ENCODE measurements around the gene SCARB1.

Gene SCARB1

DNA sequence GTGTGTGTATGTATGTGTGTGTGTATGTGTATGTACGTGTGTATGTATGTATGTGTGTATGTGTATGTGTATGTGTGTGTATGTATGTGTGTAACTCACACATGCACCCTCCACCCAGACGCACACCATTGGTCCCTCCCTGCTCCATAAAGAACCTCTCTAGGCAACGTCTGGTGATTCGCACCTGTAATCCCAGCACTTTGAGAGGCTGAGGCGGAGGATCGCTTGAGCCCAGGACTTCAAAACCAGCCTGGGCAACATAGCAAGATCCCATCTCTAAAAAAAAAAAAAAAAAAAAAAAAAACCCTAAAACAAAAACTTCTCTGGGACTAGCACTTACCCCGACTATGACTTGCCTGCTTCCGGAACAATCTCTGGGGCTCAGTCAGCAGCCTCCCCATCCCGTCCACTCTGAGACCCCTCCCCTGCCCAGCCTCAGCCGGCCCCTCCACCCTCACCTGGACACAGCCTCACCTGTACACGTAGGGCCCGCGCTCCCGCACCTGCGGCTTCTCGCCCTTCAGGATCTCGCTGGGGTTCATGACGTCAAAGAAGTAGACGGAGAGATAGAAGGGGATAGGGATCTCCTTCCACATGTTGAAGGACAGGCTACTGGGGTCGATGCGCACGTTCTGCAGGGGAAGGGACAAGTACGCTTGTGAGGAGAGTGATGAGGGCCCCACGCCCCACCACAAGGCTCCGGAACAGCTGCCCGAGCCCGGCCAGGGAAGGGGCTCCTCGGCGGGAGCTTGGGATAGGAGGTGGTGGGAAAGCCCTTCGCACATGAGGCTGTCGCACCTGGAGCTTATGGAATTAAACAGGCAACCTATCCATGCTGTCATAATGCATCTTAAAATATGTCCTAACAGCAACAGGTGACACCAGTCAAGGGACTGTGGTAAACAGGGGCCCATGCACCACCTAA, 46.3 kb downstream of the SCARB1 start:
- no peak for DNase-seq
- H3K27ac Mint-ChIP-seq = no peak overlapping the region
- H3K9me3 Mint-ChIP-seq = no peaks in the 10 kb centered on the region
- no peaks in the 10 kb centered on the region for H3K4me1 Mint-ChIP-seq (ENCODE audit: low read depth)
- no peaks in the 10 kb centered on the region for H3K27me3 Mint-ChIP-seq
- peaks cover 37% of the 10 kb centered on the region for H3K36me3 Mint-ChIP-seq (ENCODE audit: low read depth)
- no peak overlapping the region for H3K4me3 Mint-ChIP-seq

- Mint-ChIP-seq H3K27me3 (no peaks in the 10 kb centered on the region), H3K36me3 (ENCODE audit: low read depth) (peaks cover 40% of the 10 kb centered on the region), H3K4me1 (ENCODE audit: low read depth) (no peaks in the 10 kb centered on the region), H3K27ac (no peak overlapping the region), H3K9me3 (no peaks in the 10 kb centered on the region), H3K4me3 (no peak overlapping the region)
- no peak for DNase-seq
Measured at GRCh38 chr12:124816295-124816854, 47.3 kb downstream of the SCARB1 start.

DNA sequence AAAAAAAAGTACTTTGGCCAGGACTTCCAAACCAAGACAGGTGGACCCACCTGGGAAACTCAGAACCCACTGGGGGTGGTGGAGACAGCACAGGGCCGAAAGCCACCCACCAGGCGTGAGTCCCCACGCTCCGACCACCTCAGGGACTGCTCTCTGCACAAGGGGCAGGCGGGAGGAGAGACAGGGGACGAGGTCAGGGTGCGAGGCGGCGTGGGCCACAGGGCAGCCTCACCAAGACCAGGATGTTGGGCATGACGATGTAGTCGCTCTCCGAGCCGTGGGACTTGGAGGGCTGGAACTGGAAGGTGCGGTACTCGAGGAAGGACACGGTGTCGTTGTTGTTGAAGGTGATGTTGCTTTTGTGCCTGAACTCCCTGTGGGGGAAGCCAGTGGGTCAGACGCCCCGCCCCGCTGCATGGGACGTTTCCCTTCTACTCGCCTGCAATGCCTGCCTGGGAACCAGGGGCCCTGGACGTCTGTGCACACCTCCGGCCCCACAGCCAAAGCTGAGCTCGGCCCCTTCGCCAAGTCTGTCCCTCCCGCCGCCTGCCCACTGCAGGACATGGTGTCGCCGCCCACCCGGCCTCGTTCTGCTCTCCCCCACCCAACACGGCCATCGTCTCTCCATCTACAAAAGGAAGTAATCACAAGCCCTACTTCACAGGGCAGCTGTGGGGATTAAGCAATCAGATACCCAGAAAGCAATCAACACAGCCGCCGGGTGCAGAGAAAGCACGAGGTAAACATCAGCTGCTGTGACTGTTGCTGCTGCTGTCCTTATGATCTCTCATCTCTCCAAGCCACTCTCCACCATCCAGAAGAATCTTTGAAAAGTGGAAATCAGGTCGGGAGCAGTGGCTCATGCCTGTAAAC, 48.7 kb downstream of the SCARB1 start:
- DNase-seq = no peak
- Mint-ChIP-seq H3K4me1 (ENCODE audit: low read depth) (no peaks in the 10 kb centered on the region), H3K36me3 (ENCODE audit: low read depth) (peaks cover 47% of the 10 kb centered on the region), H3K9me3 (no peaks in the 10 kb centered on the region), H3K27ac (no peak overlapping the region), H3K27me3 (no peaks in the 10 kb centered on the region), H3K4me3 (no peak overlapping the region)

GRCh38 chr12:124813782-124814181, 49.9 kb downstream of the SCARB1 start:
- H3K27ac Mint-ChIP-seq = no peak overlapping the region
- H3K4me3 Mint-ChIP-seq = no peak overlapping the region
- peaks cover 47% of the 10 kb centered on the region for H3K36me3 Mint-ChIP-seq (ENCODE audit: low read depth)
- H3K9me3 Mint-ChIP-seq = no peaks in the 10 kb centered on the region
- H3K4me1 Mint-ChIP-seq (ENCODE audit: low read depth) = no peaks in the 10 kb centered on the region
- no peaks in the 10 kb centered on the region for H3K27me3 Mint-ChIP-seq
- DNase-seq = no peak

GRCh38 chr12:124812979-124813378, 50.7 kb downstream of the SCARB1 start:
- Mint-ChIP-seq H3K27me3 (no peaks in the 10 kb centered on the region), H3K4me3 (no peak overlapping the region), H3K9me3 (no peaks in the 10 kb centered on the region), H3K36me3 (ENCODE audit: low read depth) (peaks cover 47% of the 10 kb centered on the region), H3K4me1 (ENCODE audit: low read depth) (no peaks in the 10 kb centered on the region), H3K27ac (no peak overlapping the region)
- DNase-seq = no peak

DNA sequence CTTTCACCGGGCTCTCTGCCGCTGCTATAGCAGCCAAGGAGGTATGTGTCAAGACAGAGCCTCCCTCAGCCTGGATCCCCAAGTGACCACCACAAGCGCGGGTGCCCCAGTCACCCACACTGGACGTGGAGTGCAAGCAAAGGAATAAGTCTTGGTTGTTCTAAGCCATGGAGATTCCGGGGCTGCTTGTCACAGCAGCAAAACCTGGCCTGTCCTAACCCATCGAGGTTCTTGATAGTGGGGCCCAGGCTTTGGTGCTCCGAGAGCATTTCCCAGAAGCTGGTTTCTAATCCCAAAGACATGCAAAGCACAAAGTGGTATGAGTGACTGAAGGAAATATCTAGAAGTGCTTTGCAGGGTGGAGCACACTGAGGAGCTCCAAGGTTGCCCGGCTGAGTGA, 51.3 kb downstream of the SCARB1 start:
- H3K4me1 Mint-ChIP-seq (ENCODE audit: low read depth) = no peaks in the 10 kb centered on the region
- H3K36me3 Mint-ChIP-seq (ENCODE audit: low read depth) = peaks cover 48% of the 10 kb centered on the region
- no peak overlapping the region for H3K4me3 Mint-ChIP-seq
- no peaks in the 10 kb centered on the region for H3K9me3 Mint-ChIP-seq
- no peak for DNase-seq
- no peaks in the 10 kb centered on the region for H3K27me3 Mint-ChIP-seq
- H3K27ac Mint-ChIP-seq = no peak overlapping the region

DNA sequence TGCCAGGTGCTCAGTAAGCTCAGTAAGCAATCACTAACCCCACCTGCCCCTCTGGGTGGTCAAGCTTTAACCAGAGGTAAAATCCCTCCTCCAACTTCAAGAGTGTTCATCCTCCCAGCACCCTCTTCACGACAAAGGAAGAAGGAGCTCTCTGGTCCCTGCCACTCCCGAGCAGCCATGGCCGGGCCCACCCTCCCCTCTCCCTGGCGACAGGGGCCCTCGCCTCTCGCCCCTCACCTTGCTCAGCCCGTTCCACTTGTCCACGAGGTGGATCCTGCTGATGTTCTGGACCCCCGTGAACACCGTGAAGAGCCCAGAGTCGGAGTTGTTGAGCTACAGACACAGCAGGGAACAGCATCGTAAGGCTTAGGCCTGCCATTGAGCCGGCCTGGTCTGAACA, 52.0 kb downstream of the SCARB1 start:
- no peaks in the 10 kb centered on the region for H3K27me3 Mint-ChIP-seq
- DNase-seq = no peak
- peaks cover 51% of the 10 kb centered on the region for H3K36me3 Mint-ChIP-seq (ENCODE audit: low read depth)
- H3K4me1 Mint-ChIP-seq (ENCODE audit: low read depth) = no peaks in the 10 kb centered on the region
- H3K9me3 Mint-ChIP-seq = no peaks in the 10 kb centered on the region
- H3K27ac Mint-ChIP-seq = no peak overlapping the region
- no peak overlapping the region for H3K4me3 Mint-ChIP-seq

DNA sequence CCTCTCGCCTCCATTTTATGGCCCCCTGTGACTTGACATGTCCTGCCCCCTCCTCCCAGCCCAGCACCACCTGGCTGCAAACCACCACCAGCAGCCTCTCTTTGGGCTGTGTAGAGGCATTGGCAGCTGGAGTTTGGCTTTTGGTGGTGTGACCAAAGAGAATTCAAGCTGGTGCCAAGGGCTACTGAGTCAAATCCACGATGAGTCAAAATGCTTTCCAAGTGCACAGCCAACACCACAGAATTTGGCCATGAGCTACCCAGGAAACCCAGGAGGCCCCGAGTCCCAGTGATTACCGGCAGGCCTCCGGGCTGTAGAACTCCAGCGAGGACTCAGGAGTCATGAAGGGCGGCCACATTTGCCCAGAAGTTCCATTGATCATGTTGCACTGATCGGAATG, 53.8 kb downstream of the SCARB1 start:
- H3K27ac Mint-ChIP-seq = no peak overlapping the region
- H3K4me1 Mint-ChIP-seq (ENCODE audit: low read depth) = no peaks in the 10 kb centered on the region
- DNase-seq = no peak
- H3K4me3 Mint-ChIP-seq = no peak overlapping the region
- peaks cover 51% of the 10 kb centered on the region for H3K36me3 Mint-ChIP-seq (ENCODE audit: low read depth)
- no peaks in the 10 kb centered on the region for H3K9me3 Mint-ChIP-seq
- no peaks in the 10 kb centered on the region for H3K27me3 Mint-ChIP-seq

DNA sequence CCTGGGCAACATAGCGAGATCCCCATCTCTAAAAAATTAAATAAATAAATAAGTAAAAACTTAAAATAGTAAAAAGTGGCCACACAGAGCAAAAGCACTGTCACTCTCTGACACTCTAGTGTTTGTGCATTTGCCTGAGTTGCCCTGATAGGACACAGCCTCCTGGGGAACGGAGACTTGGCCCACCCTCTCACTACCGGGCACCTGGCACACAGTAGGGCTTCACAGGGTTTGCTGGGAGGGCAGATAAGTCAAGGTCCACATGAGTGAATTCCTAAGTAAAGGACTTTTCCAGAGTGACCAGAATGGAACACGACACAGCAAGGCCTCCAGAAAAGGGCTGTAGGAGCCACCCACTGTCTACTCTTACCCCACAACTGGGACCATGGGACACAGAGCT, 54.3 kb downstream of the SCARB1 start:
- H3K4me3 Mint-ChIP-seq = no peak overlapping the region
- H3K27ac Mint-ChIP-seq = no peak overlapping the region
- no peaks in the 10 kb centered on the region for H3K9me3 Mint-ChIP-seq
- peaks cover 49% of the 10 kb centered on the region for H3K36me3 Mint-ChIP-seq (ENCODE audit: low read depth)
- no peaks in the 10 kb centered on the region for H3K27me3 Mint-ChIP-seq
- DNase-seq = no peak
- H3K4me1 Mint-ChIP-seq (ENCODE audit: low read depth) = no peaks in the 10 kb centered on the region

GRCh38 chr12:124808272-124808671, 55.4 kb downstream of the SCARB1 start:
- no peaks in the 10 kb centered on the region for H3K27me3 Mint-ChIP-seq
- no peak overlapping the region for H3K4me3 Mint-ChIP-seq
- H3K27ac Mint-ChIP-seq = no peak overlapping the region
- no peaks in the 10 kb centered on the region for H3K4me1 Mint-ChIP-seq (ENCODE audit: low read depth)
- no peaks in the 10 kb centered on the region for H3K9me3 Mint-ChIP-seq
- H3K36me3 Mint-ChIP-seq (ENCODE audit: low read depth) = peaks cover 42% of the 10 kb centered on the region
- no peak for DNase-seq

GRCh38 chr12:124805876-124806668, 57.6 kb downstream of the SCARB1 start:
- Mint-ChIP-seq H3K4me3 (no peak overlapping the region), H3K9me3 (no peaks in the 10 kb centered on the region), H3K36me3 (ENCODE audit: low read depth) (peaks cover 35% of the 10 kb centered on the region), H3K4me1 (ENCODE audit: low read depth) (no peaks in the 10 kb centered on the region), H3K27ac (no peak overlapping the region), H3K27me3 (no peaks in the 10 kb centered on the region)
- DNase-seq = no peak

GRCh38 chr12:124805050-124805449, 58.6 kb downstream of the SCARB1 start:
- H3K27ac Mint-ChIP-seq = no peak overlapping the region
- no peaks in the 10 kb centered on the region for H3K9me3 Mint-ChIP-seq
- H3K4me3 Mint-ChIP-seq = no peak overlapping the region
- peaks cover 36% of the 10 kb centered on the region for H3K36me3 Mint-ChIP-seq (ENCODE audit: low read depth)
- no peak for DNase-seq
- H3K4me1 Mint-ChIP-seq (ENCODE audit: low read depth) = no peaks in the 10 kb centered on the region
- H3K27me3 Mint-ChIP-seq = no peaks in the 10 kb centered on the region

DNA sequence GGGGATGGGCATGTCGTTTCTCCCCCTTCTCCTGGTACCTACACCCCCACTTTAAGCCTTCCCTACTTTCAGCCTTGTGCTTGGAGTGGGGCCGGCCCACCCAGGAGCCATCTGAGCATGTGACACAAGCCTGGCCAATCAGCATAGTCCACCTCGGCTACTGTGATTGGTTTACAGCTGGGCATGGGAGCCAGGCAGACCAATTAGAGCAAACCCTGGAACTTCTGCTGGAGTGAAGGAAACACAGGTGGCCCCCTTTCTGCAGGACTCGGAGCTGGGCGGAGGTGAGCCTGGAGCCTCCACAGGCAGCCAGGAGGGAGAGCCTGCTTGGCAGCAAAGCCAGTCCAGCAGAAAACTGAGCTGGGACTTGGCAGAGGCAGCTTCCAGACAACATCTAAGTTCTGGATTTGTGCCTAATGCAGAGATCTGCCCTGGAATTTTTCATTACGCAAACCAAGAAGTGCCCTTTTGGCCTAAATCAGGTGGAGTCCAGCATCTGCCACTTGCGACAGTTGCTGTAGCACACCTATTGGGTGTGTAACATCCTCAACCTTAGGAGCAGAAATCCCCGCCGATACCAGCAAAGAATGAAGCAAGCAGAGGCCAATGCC, 59.5 kb downstream of the SCARB1 start:
- no peak overlapping the region for H3K27ac Mint-ChIP-seq
- no peak for DNase-seq
- H3K9me3 Mint-ChIP-seq = no peaks in the 10 kb centered on the region
- no peaks in the 10 kb centered on the region for H3K4me1 Mint-ChIP-seq (ENCODE audit: low read depth)
- H3K4me3 Mint-ChIP-seq = no peak overlapping the region
- no peaks in the 10 kb centered on the region for H3K27me3 Mint-ChIP-seq
- peaks cover 41% of the 10 kb centered on the region for H3K36me3 Mint-ChIP-seq (ENCODE audit: low read depth)

DNA sequence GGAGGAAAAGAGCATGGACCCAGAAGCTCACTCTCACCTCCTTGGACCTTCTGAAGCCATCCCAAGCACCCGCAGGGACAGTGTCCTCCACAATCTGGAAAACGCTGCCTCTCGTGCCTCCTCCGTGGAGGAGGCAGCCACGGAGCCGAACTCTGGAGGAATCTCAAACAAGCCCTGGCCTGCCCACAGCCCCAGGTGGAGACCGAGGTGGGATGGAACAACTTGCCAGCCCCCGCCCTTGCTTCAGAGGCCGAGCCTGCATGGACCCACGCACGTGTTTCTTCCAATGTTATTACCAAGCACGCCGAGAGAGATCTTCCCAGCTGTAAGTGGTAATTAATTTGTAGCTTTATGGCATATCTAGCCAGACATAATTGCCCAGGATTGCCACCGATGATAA, 61.3 kb downstream of the SCARB1 start:
- Mint-ChIP-seq H3K9me3 (no peaks in the 10 kb centered on the region), H3K4me1 (ENCODE audit: low read depth) (peaks cover 2% of the 10 kb centered on the region), H3K27ac (no peak overlapping the region), H3K36me3 (ENCODE audit: low read depth) (peaks cover 52% of the 10 kb centered on the region), H3K4me3 (no peak overlapping the region), H3K27me3 (no peaks in the 10 kb centered on the region)
- no peak for DNase-seq

All from activated T-cell treated with anti-CD3 and anti-CD28 coated beads, Interleukin-2, amount 50 U/mL, for 24 hours (primary cell).